GM04503 (cell line): ENCODE results near the gene PIR.
A peak's percentile ranks its signal among the peaks of the same experiment; 100 is the strongest.

Experiments
- DNase-seq: peaks from one replicate; pipeline ENCODE4 v3.0.0-alpha.2; 2012; ENCODE audit warnings: low read depth

The PIR gene

GRCh38 chrX:15483891-15484290 is 9.2 kb downstream of the PIR start:
- no peak for DNase-seq

DNA sequence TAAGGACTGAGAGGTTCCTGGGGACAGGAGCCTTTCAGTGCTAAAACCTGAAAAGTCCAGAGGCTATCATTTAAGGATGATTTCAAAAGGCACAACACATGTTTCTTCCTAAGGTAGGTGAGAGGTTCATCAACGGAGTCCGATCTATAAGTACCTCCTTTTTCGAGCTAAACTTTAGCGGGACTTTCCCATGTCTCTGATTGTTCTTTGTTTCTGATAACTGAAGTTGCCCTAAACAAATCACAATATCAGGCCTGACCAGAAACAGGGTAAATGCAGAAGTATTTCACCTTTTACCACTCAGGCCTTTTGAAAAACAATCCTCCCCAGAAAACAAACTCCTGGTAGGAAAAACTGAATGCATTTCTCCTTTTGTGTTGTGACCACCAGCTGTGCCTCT is 17.6 kb downstream of the PIR start:
- DNase-seq: no peak

- no peak for DNase-seq
Observed at GRCh38 chrX:15475021-15475420, 18.1 kb downstream of the PIR start.

GRCh38 chrX:15474028-15474427 is 19.1 kb downstream of the PIR start:
- no peak for DNase-seq

- DNase-seq: no peak
Observed at GRCh38 chrX:15472531-15472930, 20.6 kb downstream of the PIR start.

- peak; percentile 38 for DNase-seq
Observed at GRCh38 chrX:15471028-15471427, 22.1 kb downstream of the PIR start.

DNA sequence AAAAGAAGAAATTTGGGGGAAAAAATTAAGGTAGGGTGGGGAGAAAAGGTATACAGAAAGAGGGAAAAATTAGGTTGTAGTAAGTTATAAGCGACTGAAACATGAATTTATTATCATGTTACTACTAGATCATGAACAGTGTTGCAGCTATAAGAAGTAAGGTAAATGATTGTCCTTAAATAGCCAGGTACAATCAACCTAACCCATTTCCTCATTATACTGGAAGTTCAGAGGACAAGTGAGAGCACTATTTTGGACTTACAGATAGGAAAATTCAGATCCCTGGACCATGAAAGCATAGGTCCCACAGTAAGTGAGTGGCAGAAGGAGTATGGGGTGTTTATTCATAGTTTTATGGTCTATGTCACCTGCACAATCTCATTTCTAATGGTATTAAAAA is 23.5 kb downstream of the PIR start:
- DNase-seq: no peak

DNA sequence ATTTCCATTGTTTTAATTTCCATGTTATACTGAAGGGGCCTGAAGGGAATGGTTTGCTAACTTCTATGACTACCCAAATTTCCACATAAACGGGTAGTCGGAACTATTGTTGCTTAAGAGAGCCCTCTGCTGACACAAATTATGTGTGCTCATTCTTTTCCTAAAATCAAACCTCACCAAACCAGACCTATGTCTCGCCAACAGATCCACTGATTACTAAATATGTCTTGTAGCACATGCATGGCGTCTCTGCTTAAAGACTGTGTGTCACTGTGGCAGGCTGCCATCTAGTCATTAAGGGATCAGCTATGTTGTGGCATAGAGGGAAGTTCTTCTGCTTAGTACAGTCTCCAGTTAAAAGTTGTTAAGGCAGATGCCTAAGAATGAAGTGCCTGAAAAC is 25.1 kb downstream of the PIR start:
- DNase-seq: peak; percentile 18

DNA sequence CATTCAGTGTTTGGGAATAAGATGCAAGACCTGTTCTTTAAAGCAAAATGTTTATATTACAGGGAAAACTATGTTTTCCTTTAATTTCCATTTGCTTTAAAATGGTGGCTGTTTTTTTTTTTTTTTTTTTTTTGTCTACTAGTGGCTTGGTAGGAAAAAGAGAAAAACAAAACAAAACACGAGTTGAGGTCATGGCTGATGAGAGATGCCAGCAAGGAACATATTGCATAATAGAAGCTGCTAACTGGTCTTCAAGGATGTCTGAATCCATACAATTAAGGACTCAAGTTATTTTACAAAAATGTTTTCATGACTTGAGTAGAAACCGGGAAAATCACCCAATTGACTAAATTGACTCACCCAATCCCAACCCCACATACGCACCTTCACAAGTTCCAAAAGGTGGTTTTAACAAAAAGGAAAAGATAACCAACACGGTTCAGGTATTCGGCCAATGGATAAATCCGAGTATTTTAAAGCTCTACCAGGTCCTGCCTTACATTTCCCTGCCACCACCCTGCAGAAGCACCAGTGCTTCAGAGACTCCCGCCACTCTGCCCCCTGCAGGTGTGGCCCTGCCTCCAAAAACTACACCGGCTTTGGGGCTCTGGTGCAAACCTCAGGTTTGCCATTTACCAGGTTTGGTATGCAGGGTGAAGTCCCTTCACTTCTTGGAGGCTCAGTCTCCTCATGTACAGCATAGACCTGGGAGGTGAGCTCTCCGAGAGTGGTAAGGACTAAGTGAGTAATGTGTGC is 27.1 kb downstream of the PIR start:
- DNase-seq: no peak

DNA sequence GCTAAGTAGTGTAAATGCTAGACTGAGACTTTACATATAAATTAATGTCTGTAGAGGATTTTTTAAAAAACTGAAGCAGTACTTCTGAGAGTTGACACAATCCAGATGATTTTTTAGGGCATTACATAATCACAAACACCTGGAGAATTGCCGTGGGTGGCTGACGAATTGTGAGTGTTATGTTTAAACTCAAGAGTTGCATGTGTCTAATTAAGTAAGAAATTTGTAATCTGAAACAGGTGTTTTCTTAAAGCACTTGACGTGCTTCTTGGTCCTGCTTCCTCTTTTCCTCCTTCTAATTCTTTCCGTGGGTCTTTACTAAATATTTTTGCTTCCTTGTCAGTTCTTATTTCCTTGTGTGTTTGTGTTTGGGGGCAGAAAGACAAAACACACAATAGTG is 27.8 kb downstream of the PIR start:
- no peak for DNase-seq

DNA sequence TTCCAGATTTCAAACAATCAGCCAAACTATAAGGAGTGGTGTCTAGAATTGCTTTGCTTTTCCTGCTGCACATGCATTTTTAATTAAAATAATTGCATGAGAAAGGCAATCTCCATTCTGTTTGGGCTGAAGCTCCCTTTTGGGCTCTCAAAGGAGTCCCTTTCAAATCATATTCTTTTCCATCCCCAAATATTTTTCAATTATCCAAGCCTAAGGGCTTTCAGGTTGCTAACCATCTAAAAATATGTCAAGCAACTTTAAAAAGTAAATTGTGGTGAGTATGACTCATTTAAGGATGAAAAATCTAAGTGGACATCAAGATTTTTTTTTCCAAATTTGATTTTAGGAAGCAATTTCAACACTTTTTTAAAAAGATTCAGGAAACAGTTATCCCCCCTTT is 28.4 kb downstream of the PIR start:
- no peak for DNase-seq

DNA sequence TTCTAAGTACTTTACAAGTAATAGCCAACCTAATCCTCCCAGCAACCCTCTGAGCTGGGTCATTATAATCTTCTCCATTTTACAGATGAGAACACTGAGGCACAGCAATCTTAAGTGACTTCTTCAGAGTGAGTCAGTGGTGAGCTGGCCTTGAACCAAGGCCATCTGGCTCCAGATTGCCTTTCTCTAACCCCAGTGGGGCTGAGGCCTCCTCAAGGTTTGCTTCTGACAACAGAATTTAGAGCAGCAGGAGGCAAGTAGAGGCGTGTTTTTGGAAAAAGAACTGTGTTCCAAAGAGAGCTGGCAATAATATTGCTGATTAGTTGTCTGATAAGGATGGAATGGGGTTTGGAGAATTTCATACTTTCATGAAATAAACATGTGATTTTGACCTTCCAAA is 41.2 kb downstream of the PIR start:
- DNase-seq: no peak

DNA sequence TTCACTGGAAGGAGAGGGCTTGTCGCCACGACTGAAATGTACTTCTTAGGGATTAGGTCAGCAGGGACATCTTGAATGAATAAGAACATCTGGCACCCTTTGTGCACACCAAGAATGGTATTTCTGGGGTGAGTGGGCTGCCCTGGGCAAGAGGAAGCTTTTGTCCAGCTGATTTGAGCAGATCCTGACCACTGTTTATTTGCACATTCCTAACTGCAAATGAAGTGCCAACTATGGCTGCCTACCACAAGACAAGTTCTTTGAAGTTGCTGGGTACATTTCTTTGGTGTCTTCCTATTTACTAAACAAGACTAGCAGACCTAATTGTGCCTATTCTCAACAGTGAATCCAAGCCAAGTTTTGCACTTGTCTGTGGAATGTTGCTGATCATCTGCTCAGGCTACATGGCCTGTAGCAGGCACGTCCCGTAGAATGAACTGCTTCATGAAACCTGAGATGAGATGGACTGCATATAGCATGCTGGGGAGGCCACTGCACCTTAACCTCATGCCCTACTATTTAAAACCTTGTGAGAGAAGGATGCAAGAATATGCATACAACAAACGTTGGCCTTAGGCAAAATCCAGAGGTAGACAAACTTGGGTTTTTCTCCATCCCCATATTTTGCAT is 45.0 kb downstream of the PIR start:
- no peak for DNase-seq

DNA sequence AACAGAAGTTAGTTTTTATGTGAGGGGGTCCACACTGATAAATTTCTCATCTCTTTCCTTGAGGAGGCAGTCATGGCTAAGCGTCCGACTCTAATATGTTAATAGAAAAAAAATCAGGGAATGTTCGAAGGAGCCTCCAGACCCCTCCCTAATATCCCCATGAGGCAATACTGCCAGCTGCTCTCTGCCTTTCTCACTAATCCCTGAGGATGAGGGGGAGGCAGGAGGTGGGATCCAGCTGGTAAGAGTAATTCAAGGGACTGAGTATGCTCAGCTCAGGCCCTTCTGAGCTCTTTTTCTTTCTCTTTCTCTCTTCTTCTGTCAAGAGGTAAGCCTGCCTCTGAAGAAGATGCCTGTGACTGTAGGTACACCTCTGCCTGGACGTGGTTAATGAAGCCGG is 51.7 kb downstream of the PIR start:
- no peak for DNase-seq

DNA sequence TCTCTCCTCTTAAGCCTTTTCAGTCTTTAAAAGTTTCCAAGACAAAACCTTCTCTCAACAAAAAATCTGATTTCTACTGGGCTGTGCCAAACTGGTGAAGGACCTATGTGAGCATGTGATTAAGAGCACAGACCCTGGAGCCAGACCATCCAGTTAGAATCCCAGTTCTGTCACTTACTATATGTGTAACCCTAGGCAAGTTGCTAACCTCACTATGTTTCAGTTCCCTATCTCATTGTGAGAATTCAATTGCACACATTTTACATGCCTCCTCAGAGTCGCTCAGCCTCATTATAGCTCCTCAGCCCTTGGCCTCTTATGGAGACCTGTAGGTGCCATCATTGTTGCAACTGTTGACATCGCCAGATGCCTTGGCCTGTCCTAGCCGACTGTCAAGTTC is 54.8 kb downstream of the PIR start:
- DNase-seq: no peak

DNA sequence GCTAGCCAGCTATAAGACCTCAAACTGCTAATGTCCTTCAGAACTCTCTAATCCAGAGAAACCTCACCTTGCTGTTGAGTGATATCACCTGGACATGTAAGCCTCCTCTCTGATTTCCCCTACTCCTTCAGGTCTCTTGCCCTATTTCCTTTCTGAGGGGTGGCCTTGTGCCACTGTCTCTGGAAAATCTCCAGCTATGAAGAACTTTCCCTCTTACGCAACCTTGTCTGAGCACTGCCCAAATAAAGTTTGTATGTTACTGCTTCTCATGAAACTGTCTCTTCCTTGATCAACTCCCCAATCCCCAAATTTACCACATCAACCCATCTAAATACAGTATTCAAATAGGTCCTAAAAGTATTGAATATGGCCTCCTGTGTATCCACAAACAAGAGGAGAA is 55.4 kb downstream of the PIR start:
- no peak for DNase-seq

DNA sequence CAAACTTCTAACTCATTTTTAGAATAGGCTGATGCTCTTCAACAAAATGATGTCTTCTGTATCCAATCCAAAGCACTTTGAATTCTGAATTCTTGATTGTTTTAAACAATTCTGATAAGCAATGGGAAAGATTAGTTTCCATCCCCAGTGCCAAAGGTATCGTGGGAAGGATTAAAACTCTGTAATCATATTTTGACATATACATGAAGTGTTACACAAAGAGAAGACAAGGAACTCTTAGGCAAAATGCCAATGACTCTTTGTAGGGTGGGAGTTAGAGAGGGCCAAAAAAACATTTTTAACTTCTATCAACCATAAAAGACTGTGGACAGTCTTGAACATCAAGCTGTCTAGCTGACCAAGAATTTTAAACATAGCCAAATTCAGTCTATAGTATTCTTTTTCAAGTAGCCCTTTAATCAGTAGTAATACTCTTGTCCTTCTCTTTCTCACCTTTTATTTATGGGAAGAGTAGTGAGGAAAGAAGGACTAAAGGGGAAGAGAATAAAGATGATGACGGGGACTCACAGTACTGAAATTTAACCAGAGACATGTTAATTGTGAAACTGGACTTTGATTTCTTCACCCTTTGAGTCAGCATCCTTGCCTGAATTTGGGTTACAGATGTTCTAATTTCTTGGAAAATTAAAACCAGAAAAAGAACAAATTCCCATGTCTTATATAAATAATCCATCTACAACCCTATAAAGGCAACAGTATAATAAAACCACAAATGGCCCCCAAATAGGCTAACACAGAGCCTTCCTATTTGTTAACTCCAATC is 57.1 kb downstream of the PIR start:
- DNase-seq: no peak

DNA sequence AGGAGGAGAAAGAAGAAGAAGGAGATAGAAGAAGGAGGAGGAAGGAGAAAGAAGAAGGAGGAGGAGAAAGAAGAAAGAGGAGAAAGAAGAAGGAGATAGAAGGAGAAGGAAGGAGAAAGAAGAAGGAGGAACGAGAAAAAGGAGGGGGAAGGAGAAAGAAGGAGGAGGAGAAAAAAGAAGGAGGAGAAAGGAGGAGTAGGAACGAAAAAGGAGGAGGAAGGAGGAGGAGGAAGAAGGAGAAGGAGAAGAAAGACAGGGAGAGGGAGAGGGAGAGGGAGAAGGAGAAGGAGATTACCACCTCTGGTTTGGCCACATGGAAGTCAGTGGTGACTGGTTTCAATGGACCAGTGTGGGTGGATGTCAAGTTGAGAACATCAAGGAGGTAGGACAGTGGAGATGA is 58.9 kb downstream of the PIR start:
- no peak for DNase-seq

DNA sequence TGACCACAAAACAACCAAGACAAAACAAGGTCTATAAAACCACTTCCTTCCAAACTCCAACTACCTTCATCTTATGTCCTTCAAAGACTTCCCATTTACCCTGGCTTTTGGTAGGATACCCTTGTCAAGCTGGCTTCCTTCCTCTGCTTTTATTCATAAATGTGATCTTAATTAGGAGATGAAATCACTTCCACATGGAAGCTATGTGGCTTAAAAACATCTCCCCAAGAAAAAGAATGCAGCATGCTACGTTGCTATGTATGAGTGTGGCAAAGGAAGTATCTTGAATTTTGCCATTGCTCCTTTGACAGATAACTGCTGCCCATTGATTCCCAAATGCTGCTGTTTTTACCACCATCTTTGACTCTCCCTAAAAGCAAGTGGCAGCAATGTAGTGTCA is 62.5 kb downstream of the PIR start:
- DNase-seq: no peak

GRCh38 chrX:15430076-15430475 is 63.1 kb downstream of the PIR start:
- no peak for DNase-seq

DNA sequence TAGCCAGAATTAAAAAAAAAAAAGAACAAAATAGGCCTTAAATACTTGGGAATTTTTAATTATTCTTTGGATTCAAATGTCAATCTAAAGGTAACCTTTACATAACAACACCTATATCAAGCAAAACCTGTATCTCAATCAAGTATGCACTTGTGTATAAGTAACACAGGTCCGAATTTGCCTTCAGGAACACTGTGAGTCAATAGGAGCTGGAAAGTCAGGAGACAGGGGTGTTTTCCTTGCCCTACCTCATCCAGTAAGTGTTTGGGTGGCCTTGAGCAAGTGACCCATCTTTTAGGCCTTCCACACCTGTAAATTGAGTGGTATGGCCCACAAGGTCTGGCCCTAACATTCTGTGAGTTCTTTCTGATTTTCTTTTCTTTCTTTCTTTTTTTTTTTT is 68.1 kb downstream of the PIR start:
- no peak for DNase-seq

GRCh38 chrX:15418707-15419181 is 74.4 kb downstream of the PIR start:
- no peak for DNase-seq

GRCh38 chrX:15418041-15418706 is 75.0 kb downstream of the PIR start:
- DNase-seq: peak; percentile 53
